Measurements from ENCODE around the gene ACR.

- no peak for TF ChIP-seq POLR2A (IDR thresholded peaks at IDR 0.05; ENCODE audit: low read depth, low read length)
- TF ChIP-seq POLR2AphosphoS5 (IDR thresholded peaks at IDR 0.05; ENCODE audit: low read depth, low read length), result no peak
- TF ChIP-seq SPI1 (IDR thresholded peaks at IDR 0.05; ENCODE audit: low read depth, low read length), result no peak
- no peak for TF ChIP-seq TAF1 (IDR thresholded peaks at IDR 0.05; ENCODE audit: low read depth, low read length)
- no peak for TF ChIP-seq PAX5 (IDR thresholded peaks at IDR 0.05; ENCODE audit: insufficient read depth, low read length, severe bottlenecking)
Measured at GRCh38 chr22:50699756-50700386, 38.1 kb upstream of the ACR start.
